HG02973 (cell line): ENCODE data around the gene NPHP4.
"Not testable (repeated sequence)": the region's sequence is repeated elsewhere in the genome, so short reads cannot be mapped to it uniquely, and the experiment has no call there.

Source experiments
- ATAC-seq: cut with Tn5 transposase; IDR thresholded peaks from one replicate; pipeline ENCODE4 v1.9.1; 2021; ENCODE audit warnings: moderate library complexity; ENCODE audit not compliant: unreplicated experiment

NPHP4 gene

DNA sequence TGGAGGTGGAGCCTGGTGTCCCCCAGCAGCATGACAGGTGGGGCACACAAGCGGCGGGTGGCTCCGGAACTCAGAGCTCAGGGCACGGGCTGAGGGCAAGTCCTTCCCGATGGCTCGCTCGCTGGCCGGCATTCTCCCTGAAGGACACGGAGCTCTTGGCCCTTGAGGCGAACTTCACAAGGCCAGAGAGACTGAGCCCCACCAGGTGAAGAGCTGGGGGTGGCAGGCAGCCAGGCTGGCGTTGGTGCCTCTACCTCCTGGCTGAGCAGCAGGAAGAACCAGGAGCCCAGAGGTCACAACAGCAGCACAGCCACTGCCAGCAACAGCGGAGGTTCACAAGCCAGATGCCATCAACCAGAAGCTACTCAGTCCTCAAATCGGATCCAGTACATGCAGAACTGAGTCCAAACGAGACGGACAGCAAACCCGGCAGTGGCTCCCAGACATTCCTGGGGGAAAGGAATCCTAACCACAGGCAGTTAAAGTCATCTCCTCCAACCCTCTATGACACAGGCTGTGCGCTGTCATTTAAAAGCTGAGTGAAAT is 54.1 kb downstream of the NPHP4 start:
- no peak for ATAC-seq

DNA sequence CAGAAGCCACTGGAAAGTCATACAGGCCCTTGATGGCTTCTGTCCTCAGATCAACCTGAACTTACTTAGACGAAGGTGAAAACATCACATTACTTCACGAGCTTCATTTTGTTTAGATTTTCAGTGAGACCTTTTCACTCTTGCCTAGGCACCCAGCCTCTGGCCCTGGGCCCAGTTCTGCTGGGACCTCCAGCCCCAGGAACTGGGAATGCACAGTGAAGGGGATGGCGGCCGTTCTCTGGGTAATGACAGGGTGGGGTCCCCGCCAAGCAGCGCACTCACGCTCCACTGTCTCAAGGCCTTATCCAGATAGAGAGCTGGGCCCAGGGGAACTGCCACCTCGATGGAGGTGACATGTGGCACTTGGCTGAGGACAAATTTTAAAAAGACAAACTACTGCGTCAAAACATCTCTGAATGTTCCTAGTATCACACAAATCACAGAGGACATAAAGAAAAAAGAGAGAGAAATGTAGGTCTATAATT is 54.8 kb downstream of the NPHP4 start:
- ATAC-seq = no peak

GRCh38 chr1:5936621-5937372 is 55.4 kb downstream of the NPHP4 start:
- ATAC-seq = no peak

- ATAC-seq = no peak
These were observed 56.1 kb downstream of the NPHP4 start for GRCh38 chr1:5936126-5936525.

DNA sequence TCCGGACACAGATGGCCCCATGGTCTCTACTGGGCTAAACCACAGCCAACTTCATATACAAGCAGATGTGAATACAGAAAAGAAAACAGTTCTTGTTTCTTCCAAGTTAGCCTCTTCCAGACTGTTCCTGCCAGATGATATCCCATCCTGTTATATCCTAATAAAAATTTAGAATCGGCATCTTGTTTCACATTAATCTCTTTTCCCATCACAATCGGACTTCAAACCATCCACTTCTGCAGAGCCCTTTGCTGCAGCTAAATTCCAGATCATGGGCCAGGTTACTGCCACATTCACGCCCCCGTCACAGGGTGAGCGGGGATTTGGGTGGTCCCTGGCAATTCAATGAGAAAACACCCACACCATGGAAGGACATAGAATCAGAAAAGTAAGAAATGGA is 57.2 kb downstream of the NPHP4 start:
- no peak for ATAC-seq

GRCh38 chr1:5934058-5934884 is 58.0 kb downstream of the NPHP4 start:
- ATAC-seq = no peak

DNA sequence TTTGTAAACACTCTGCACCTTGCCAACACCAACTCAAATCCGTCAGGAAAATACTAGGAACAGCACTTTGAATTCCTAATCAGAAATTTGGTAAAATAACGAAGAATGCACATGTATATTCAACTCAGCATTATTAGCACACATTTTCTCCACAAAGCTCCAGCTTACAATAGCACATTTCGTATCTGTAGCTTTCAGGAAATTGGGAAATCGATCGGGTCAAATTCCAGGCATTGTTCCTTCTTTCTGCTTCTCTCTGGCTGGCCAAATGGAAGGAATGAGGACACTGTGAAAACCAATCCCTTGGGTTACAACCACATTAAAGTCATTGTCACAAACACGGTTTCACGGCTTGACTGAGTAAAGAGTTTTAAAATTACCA is 58.6 kb downstream of the NPHP4 start:
- no peak for ATAC-seq

GRCh38 chr1:5933050-5933449 is 59.2 kb downstream of the NPHP4 start:
- ATAC-seq = no peak

DNA sequence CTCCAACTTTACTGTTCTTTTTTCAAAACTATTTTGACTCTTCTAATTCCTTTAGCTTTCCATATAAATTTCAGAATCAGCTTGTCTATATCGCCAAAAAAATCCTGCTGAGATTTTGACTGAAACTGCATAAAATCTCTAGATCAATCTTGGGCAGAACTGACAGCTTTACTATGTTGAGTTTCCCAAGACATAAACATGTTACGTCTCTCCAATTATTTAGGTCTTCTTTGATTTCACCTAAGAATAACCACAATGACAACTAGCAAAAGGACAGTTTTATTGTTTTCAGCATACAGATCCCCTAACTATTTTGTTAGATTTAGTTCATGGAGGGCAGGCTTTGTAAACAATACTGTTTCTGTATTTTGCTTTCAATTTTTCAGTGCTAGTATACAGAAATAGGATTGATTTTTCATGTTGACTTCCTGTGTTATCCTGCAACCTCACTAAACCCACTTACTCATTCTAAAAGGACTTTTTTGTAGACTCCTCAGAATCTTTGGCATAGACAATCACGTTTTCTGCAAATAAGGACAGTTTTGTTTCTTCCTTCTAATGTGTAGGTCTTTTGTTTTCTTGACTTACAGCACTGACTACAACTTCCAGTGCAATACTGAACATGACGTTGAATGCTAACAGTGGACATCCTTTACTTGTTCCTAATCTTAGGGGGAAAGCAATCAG is 63.4 kb downstream of the NPHP4 start:
- ATAC-seq = no peak

- ATAC-seq = no peak
These were observed 64.5 kb downstream of the NPHP4 start for GRCh38 chr1:5927506-5928370.

DNA sequence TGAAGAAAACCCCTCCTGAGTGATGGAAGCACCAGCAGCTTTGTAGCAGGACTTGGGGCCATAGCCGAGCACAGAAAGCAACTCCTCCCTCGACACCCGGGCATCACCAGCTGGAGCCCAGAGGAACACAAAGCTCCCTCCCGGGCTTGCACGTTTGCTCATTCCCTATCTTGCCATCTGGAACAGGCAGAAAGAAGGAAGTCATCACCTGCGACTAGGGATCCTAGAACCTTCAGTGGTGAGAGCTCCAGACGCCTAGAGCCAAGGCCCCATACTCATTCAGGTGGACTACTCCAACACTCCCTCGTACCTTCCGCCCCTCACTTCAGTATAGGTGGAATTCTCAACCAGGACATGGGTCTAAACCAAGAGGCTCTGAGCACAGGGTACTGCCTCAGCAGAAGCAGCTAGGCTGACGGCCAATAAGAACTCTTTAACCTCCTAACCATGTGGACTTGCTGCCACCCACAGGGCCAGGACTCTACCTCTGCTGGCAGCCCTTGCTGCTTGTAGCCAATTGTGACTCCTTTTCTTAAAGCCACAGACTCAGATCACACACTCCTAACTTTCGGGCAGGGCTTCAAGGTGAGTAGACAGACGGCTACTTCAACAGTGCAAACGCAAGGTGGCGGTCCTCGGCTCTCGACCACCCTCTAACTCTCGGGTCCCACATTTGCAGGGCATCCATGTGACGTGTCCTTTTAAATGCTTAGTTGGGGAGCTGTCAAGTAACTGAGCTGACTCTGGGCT is 65.4 kb downstream of the NPHP4 start:
- ATAC-seq = no peak

DNA sequence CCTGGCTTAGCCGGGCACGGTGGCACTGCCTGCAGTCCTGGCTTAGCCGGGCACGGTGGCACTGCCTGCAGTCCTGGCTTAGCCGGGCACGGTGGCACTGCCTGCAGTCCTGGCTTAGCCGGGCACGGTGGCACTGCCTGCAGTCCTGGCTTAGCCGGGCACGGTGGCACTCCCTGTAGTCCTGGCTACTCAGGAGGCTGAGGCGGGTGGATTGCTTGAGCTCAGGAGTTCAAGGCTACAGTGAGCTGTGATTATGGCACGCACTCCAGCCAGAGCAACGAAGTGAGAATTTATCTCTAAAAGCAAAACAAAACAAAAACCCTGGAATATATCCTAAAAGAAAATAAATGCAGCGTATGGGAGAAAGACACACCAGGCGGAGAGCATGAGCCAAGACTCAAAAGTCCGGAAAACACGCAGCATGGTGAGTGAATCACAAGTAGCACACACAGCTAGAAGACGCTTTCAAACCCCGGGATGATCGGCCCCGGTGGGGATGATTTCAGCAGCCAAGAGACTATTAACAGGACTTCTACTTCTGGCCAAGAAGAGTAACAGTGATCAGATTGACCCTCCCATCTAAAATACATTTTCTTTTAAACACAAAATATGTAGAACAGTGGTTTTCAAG is 69.4 kb downstream of the NPHP4 start:
- ATAC-seq = not testable (repeated sequence)

DNA sequence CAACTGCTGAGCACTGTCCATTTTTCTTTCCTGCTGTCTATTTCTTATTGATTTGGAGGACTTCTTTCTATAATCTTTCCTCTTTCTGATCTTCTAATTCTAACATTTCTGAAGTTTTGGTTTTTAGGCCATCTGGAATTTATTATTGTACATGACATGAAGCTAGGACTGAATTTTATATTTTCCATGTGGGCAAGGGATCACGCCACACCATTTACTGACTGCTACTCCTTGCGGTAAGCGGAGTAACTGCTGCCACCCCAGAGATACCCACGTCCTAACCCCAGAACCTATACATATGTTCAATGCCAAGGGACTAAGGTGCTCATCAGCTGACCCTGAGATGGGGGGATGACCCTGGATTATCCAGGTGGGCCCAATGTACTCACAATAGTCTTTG is 70.6 kb downstream of the NPHP4 start:
- no peak for ATAC-seq

GRCh38 chr1:5921129-5921528 is 71.1 kb downstream of the NPHP4 start:
- no peak for ATAC-seq

DNA sequence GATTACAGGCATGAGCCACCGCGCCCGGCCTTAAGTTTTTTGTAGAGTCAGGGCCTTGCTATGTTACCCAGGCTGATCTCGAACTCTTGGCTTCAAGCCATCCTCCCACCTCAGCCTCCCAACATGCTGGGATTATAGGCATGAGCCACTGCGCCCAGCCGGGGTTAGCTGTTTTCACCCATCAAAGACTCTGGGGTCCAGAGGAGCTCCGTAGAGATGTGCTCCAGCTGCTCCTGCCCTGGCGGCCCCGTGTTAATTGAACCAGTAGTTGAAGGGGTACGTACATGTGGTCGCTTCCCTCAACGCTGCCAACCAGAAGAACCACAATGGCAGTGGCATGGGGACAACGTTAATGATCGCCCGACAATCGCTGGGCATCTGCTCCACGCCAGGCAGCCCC is 72.0 kb downstream of the NPHP4 start:
- ATAC-seq = no peak

DNA sequence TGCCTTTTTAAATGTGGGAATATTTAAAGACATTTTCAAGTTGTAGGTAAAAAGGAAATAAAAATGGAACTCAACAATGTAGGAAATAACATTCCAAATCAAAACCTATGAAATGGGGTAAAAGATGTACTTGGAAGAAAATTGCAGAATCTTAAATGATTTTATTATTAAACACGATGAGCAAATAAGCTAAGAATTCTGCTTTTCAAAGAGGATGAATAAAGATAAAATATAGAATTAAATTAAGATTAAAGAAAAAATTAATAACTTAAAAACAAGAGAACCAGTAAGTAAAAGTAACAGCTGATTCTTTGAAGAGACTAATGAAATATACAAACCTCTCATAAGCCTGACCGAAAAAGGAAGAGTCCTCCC is 74.0 kb downstream of the NPHP4 start:
- no peak for ATAC-seq

- ATAC-seq = no peak
These were observed 74.5 kb downstream of the NPHP4 start for GRCh38 chr1:5917591-5918274.

- ATAC-seq = no peak
These were observed 75.0 kb downstream of the NPHP4 start for GRCh38 chr1:5917281-5917590.
